Activated CD8-positive, alpha-beta T cell treated with anti-CD3 and anti-CD28 coated beads, Interleukin-2, amount 10 ng/mL, durations not matched to agents 7 days and 5 days (primary cell): ENCODE results near the gene TCFL5. TPM values are rescaled to one million over a fixed set of nuclear protein-coding genes. Genes with fewer than 3 reads are reported as not detected.
"Not testable (repeated sequence)": the region's sequence is repeated elsewhere in the genome, so short reads cannot be mapped to it uniquely, and the experiment has no call there.

Source experiments
- ATAC-seq: fragments of 150-1000 bp; cut with Tn5 transposase; one replicate; pipeline ENCODE4 v1.10.0; 2021; ENCODE audit warnings: moderate library complexity
- CTCF ChIA-PET: fragments of 350-600 bp; sonication (Branson Sonifier 250); formaldehyde crosslinking; loops from one replicate; lab custom pipeline; 2021; ENCODE audit warnings: antibody characterized with exemption; lab: Charles Lee
- POLR2A ChIA-PET: fragments of 350-600 bp; sonication (Branson Sonifier 250); formaldehyde crosslinking; loops from one replicate; lab custom pipeline; 2021; ENCODE audit warnings: antibody characterized with exemption; lab: Charles Lee
- DNase-seq: peaks from one replicate; pipeline ENCODE4 v3.0.0-alpha.2; 2020
- H3K27ac Mint-ChIP-seq: one replicate; pipeline ENCODE4 v1.8.0; 2021; ENCODE audit warnings: mild to moderate bottlenecking, mixed read lengths
- H3K27me3 Mint-ChIP-seq: one replicate; pipeline ENCODE4 v1.8.0; 2021; ENCODE audit warnings: low read depth, mixed read lengths
- H3K36me3 Mint-ChIP-seq: one replicate; pipeline ENCODE4 v1.8.0; 2021; ENCODE audit warnings: low read depth, mixed read lengths
- H3K4me1 Mint-ChIP-seq: one replicate; pipeline ENCODE4 v1.8.0; 2021; ENCODE audit warnings: low read depth, mixed read lengths
- H3K4me3 Mint-ChIP-seq: one replicate; pipeline ENCODE4 v1.8.0; 2021; ENCODE audit warnings: mild to moderate bottlenecking, mixed read lengths
- H3K9me3 Mint-ChIP-seq: one replicate; pipeline ENCODE4 v1.8.0; 2022; ENCODE audit warnings: mixed read lengths; ENCODE audit not compliant: insufficient read depth
- total RNA-seq, 2 experiments: library from RNA; stranded (reverse); gene quantifications; one replicate each; pipeline ENCODE4 v1.2.3, GENCODE V29; 2021

TCFL5 gene
- total RNA-seq, 2 experiments from 2014 or later, result 7.9 to 9.6 TPM

DNA sequence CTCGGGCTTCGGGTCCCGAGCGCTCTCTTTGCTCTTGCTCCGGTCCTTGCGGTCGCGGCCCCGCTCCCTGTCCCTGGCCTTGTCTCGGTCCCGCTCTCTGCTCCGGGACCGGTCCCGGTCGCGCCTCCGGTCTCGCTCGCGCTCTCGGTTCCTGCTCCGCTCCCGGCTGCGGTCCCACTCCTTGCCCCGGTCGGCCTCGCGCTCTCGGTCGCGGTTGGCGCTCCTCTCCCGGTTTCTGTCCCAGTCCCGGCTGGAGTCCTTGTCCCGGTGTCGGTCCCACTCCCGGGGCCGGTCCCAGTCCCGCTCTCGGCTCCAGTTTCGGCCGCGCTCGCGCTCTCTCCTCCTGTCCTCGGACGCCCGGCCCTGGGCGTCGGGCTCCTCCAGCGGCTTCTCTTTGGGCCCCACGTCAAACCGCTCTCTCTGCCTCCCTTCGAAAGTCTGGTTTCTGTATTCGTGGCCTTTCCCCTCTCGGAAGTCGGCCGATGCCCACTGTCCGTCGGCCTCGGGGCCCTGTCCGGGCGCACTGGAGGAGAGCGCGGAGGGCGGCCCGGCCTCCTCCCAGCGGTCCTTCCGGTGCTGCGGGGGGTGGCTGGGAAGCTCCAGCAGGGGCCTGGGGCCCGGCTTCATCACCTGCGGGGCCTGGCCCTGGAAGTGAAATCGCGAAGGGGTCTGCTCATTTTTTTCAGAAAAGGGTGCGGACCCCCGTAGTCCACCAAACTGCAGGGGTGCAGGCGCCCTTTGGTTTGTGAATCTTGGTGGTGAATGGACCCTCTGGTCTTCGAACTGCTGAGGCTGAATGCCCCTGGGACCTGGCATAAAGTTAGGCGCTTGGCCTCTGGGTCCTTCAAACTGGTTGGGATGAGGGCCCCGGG lies 17.9 kb upstream of the TCFL5 start:
- no peak overlapping the region for H3K27ac Mint-ChIP-seq
- no peaks in the 10 kb centered on the region for H3K9me3 Mint-ChIP-seq
- ChIA-PET POLR2A (no interaction called here), CTCF (no interaction called here)
- H3K36me3 Mint-ChIP-seq, result peaks cover 12% of the 10 kb centered on the region
- no peak overlapping the region for H3K4me3 Mint-ChIP-seq
- no peaks in the 10 kb centered on the region for H3K27me3 Mint-ChIP-seq
- ATAC-seq (no peak), DNase-seq (no peak)
- H3K4me1 Mint-ChIP-seq, result peaks cover 20% of the 10 kb centered on the region

DNA sequence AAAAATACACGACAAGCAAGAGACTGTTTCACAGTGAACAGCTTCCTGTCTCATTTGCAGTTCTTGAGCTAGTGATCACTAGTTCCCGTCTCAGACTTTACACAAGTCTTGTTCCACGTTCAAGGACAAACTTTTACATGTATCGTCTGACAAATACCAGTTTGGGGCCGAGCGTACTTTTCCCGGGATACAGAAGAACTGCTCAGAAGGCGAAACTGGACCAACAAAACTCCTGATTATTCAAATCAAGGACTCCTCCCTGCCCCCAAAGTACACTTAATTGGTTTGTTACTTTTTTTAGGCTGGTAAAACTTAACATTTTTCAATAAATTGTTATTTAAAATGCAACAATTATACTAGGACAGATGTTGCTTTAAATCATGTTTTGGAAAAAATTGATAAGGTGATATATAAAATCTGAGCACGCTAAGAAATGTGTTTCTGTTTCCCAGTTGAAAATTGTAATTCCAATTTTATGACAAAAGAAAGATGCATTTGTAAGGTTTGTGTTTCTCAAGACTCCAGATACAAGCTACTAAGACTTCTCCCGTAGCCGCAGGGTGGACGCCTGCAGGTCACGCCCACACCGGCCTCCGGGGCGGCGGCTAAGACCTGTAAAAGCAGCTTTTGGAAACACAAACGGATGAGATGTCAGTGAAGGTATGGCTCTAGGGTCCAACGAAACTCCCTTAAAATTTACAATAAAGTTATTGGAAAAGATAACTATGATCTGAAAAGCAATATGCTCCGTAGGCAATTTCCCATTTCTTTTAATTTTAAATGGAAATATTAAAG lies 16.8 kb upstream of the TCFL5 start:
- no peak for ATAC-seq
- Mint-ChIP-seq H3K36me3 (peaks cover 12% of the 10 kb centered on the region), H3K27me3 (no peaks in the 10 kb centered on the region), H3K4me3 (no peak overlapping the region), H3K9me3 (no peaks in the 10 kb centered on the region), H3K4me1 (peaks cover 31% of the 10 kb centered on the region), H3K27ac (no peak overlapping the region)
- ChIA-PET POLR2A (no interaction called here), CTCF (no interaction called here)
- no peak for DNase-seq

DNA sequence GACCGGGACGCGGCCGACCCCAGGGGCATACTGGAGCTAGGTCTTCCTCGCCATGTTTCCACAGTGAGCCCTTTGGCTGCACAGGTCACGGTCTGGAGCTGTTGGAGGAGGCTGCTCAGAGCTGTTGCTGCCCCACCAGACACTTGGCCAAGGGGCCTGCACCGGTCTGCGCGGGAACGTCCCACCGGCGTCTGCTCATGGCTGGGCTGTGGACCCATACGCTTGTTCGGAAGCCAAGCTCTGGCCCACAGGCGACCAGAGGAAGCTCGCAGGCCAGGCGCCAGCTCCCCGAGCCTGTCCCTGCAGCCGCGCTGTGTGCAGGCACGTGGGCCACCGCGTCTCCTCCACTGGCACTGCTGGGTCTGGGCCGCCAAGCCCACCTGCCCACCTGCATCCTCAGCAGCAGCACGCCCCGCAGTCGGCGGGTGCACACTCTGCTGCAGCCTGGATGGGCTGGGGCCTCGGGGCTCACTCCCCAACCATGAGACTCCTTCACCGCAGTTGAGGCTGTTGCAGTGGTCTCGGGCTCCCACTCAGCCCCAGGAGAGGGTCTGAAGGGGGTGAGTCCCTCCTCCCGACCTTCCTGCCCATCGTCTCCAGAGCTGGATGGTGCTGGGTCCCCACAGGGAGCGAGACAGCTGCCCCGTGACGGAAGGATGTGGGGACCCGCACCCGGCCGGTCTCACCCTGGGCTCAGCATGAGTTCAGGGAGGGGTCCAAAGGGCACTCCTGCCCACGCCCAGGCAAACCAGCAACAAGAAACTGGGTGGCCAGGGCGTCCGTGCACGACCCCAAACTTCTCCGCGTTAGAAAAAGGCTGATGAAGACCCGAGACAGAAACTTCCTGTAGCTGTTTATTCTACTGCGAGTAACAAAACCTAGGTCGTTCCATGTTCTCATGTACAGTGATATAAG lies 15.5 kb upstream of the TCFL5 start:
- ChIA-PET POLR2A (interaction anchor here (0.8 kb wide), 1 partner anchor 94 kb away, joined by 3 read pairs; no protein-coding TSS in a partner anchor), CTCF (interaction anchor here (1.1 to 1.3 kb wide), 2 partner anchors 35 to 132 kb away, joined by 3 read pairs; no protein-coding TSS in a partner anchor)
- DNase-seq (no peak), ATAC-seq (peak; percentile 37)
- peaks cover 6% of the 10 kb centered on the region for H3K27me3 Mint-ChIP-seq
- H3K27ac Mint-ChIP-seq, result no peak overlapping the region
- peaks cover 11% of the 10 kb centered on the region for H3K36me3 Mint-ChIP-seq
- no peaks in the 10 kb centered on the region for H3K9me3 Mint-ChIP-seq
- H3K4me1 Mint-ChIP-seq, result peaks cover 33% of the 10 kb centered on the region
- H3K4me3 Mint-ChIP-seq, result no peak overlapping the region

- H3K27me3 Mint-ChIP-seq, result peaks cover 8% of the 10 kb centered on the region
- H3K27ac Mint-ChIP-seq, result no peak overlapping the region
- ChIA-PET CTCF (interaction anchor here (0.9 to 1.3 kb wide), 5 partner anchors 15 to 133 kb away, joined by 3 to 4 read pairs (median 3); no protein-coding TSS in a partner anchor), POLR2A (interaction anchor here (0.8 to 1.0 kb wide), 2 partner anchors 62 to 93 kb away, joined by 3 read pairs; partner anchors contain the start of gene GID8)
- ATAC-seq, result peak; percentile 37
- H3K36me3 Mint-ChIP-seq, result peaks cover 4% of the 10 kb centered on the region
- no peak overlapping the region for H3K4me3 Mint-ChIP-seq
- no peak for DNase-seq
- no peaks in the 10 kb centered on the region for H3K9me3 Mint-ChIP-seq
- H3K4me1 Mint-ChIP-seq, result peaks cover 33% of the 10 kb centered on the region
Observed at GRCh38 chr20:62876501-62876901, 14.9 kb upstream of the TCFL5 start.

DNA sequence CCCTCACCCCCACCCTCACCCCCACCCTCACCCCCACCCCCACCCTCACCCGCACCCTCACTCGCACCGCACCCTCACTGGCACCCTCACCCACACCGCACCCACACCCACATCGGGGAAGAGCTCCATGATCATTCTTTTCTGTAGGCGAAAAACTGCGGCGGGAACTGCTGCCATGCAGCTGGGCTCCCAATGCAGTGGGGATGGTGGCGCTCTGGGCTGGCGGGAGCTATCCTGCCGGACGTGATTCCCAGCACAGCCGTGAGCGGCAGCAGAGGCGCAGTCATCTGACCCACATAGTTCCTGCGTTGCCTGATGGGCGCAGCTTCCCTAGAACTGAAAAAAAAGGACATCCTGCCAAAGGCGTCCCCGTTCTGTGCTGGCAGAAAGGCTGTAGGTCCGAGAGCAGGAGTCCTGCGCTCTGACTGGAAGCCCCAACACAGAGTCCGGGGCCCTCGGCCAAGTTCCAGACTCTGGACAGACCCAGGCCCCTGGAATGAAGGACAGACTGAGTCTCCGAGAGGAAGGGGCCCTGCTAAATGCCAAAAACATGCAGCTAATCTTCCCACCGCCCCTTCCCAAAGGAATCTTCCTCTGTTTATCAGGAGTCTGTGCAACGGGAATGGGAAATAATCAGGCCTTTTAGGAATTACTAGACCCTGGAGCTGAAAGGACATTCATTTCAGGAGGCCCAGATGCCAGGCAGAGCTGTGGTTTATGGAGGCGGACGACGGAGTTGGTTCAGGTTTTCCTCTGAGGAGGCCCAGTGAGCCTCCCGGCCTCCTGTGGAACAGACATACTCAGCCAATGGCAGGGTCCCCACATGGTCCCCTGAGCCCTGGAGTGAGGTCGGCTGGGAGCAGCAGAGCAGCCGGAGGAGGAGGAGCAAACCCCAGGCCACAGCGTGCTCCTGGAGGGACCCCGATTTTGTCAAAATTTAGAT lies 14.1 kb upstream of the TCFL5 start:
- ChIA-PET POLR2A (interaction anchor here (1.0 kb wide), 1 partner anchor 62 kb away, joined by 3 read pairs; the partner anchor contains the start of gene GID8), CTCF (interaction anchor here (0.9 to 1.3 kb wide), 5 partner anchors 16 to 134 kb away, joined by 3 to 4 read pairs (median 3); no protein-coding TSS in a partner anchor)
- peaks cover 33% of the 10 kb centered on the region for H3K4me1 Mint-ChIP-seq
- ATAC-seq, result peak; percentile 46
- DNase-seq, result no peak
- peaks cover 2% of the 10 kb centered on the region for H3K36me3 Mint-ChIP-seq
- no peaks in the 10 kb centered on the region for H3K9me3 Mint-ChIP-seq
- peak overlapping the region; percentile 22 for H3K27ac Mint-ChIP-seq
- peaks cover 8% of the 10 kb centered on the region for H3K27me3 Mint-ChIP-seq
- peak overlapping the region; percentile 29 for H3K4me3 Mint-ChIP-seq

DNA sequence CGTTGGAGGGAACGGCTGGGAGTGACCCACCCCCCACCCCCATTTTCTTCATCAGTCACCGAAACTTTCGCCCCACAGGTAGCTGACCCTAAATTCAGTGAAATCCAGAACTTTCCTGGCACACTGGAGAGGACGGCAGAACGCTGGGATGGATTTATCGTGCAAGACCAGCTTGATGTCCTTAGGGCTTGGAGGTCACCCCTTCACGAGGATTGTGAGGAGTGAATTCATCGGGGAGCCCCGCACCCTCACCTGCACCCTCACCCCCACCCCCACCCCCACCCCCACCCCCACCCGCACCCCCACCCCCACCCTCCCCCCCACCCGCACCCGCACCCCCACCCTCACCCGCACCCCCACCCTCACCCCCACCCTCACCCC lies 13.3 kb upstream of the TCFL5 start:
- Mint-ChIP-seq H3K27ac (no peak overlapping the region), H3K27me3 (peaks cover 8% of the 10 kb centered on the region), H3K9me3 (no peaks in the 10 kb centered on the region), H3K36me3 (peaks cover 2% of the 10 kb centered on the region), H3K4me1 (peaks cover 33% of the 10 kb centered on the region), H3K4me3 (no peak overlapping the region)
- CTCF ChIA-PET, result interaction anchor here (1.1 kb wide), 1 partner anchor 33 kb away, joined by 3 read pairs; no protein-coding TSS in a partner anchor
- no peak for ATAC-seq
- POLR2A ChIA-PET, result no interaction called here
- no peak for DNase-seq

DNA sequence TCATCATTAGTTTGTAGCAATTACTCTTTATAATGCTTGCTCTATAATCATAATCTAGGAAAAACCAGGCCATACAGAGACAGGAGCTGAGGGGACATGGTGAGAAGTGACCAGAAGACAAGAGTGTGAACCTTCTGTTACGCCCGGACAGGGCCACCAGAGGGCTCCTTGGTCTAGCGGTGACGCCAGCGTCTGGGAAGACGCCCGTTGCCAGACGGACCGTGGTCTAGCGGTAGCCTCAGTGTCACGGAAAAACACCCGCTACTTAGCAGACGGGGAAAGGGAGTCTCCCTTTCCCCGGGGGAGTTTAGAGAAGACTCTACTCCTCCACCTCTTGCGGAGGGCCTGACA lies 12.0 kb upstream of the TCFL5 start:
- peak overlapping the region; percentile 48 for H3K4me3 Mint-ChIP-seq

GRCh38 chr20:62873280-62873679 lies 11.7 kb upstream of the TCFL5 start:
- ATAC-seq, result no peak
- Mint-ChIP-seq H3K27me3 (peaks cover 11% of the 10 kb centered on the region), H3K4me3 (peak overlapping the region; percentile 48), H3K36me3 (peaks cover 2% of the 10 kb centered on the region), H3K9me3 (no peaks in the 10 kb centered on the region), H3K4me1 (peaks cover 30% of the 10 kb centered on the region), H3K27ac (no peak overlapping the region)
- no peak for DNase-seq
- POLR2A ChIA-PET, result no interaction called here
- CTCF ChIA-PET, result interaction anchor here (1.0 to 1.5 kb wide), 2 partner anchors 12 to 57 kb away, joined by 3 read pairs; partner anchors contain the start of gene TCFL5

More for the DNA sequence above, 12.0 kb upstream of the TCFL5 start:
- H3K4me1 Mint-ChIP-seq, result peaks cover 33% of the 10 kb centered on the region
- H3K9me3 Mint-ChIP-seq, ATAC-seq, H3K27ac Mint-ChIP-seq, POLR2A ChIA-PET, H3K36me3 Mint-ChIP-seq, H3K27me3 Mint-ChIP-seq: not testable (repeated sequence)
- DNase-seq, result peak; percentile 55
- CTCF ChIA-PET, result interaction anchor here (1.0 to 1.5 kb wide), 2 partner anchors 12 to 57 kb away, joined by 3 read pairs; partner anchors contain the start of gene TCFL5

GRCh38 chr20:62872862-62873261 lies 11.2 kb upstream of the TCFL5 start:
- DNase-seq, result no peak
- Mint-ChIP-seq H3K27me3 (peaks cover 13% of the 10 kb centered on the region), H3K36me3 (no peaks in the 10 kb centered on the region), H3K4me3 (no peak overlapping the region), H3K4me1 (peaks cover 29% of the 10 kb centered on the region), H3K27ac (no peak overlapping the region), H3K9me3 (no peaks in the 10 kb centered on the region)
- no peak for ATAC-seq
- ChIA-PET POLR2A (no interaction called here), CTCF (interaction anchor here (1.5 kb wide), 1 partner anchor 57 kb away, joined by 3 read pairs; no protein-coding TSS in a partner anchor)

DNA sequence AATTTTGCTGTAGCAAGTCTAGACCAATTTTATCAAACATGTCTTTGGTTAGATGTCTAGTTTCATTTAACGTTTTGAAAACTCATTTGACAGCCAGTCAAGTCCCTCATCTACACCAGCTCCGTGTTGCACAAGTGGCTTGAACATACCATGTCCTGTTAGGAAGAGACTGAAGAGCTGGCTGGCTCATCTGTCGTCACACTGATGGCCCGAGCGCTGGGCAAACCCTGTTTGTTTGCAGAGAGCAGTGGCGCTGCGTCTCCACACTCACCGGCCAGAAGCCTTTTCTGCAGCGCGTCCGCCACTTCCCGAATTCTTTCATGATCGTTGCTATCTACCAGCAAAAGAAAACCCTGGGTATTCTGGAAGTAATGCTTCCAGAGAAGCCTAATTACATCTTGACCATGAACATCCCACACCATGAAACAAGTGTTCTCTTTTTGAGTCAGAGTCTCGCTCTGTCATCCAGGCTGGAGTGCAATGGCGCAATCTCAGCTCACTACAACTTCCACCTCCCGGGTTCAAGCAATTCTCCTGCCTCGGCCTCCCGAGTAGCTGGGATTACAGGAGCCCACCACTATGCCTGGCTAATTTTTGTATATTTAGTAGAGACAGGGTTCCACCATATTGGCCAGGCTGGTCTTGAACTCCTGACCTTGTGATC lies 10.7 kb upstream of the TCFL5 start:
- POLR2A ChIA-PET, result no interaction called here
- Mint-ChIP-seq H3K36me3 (no peaks in the 10 kb centered on the region), H3K27ac (no peak overlapping the region), H3K27me3 (peaks cover 16% of the 10 kb centered on the region), H3K9me3 (no peaks in the 10 kb centered on the region), H3K4me1 (peaks cover 29% of the 10 kb centered on the region), H3K4me3 (no peak overlapping the region)
- no peak for DNase-seq
- CTCF ChIA-PET, result no interaction called here
- no peak for ATAC-seq
